GM10266 (cell line): ENCODE data around the gene FLT1.

Experiments
- DNase-seq: peaks from one replicate; pipeline ENCODE4 v3.0.0; 2012; ENCODE audit errors: extremely low spot score
- CTCF ChIP-seq: IDR thresholded peaks from 2 replicates; pipeline ENCODE4 v1.5.1; 2012; ENCODE audit warnings: mild to moderate bottlenecking, low read depth; ENCODE audit not compliant: control insufficient read depth, insufficient read depth; ENCODE audit errors: missing control alignments

Gene FLT1

GRCh38 chr13:28408235-28408848 lies 86.6 kb downstream of the FLT1 start:
- no peak for DNase-seq
- no peak for TF ChIP-seq CTCF

GRCh38 chr13:28406733-28407266 lies 88.1 kb downstream of the FLT1 start:
- TF ChIP-seq CTCF: no peak
- no peak for DNase-seq

- TF ChIP-seq CTCF: no peak
- DNase-seq: no peak
These were observed 92.9 kb downstream of the FLT1 start for GRCh38 chr13:28402057-28402381.

GRCh38 chr13:28401303-28402056 lies 93.4 kb downstream of the FLT1 start:
- DNase-seq: peak; percentile 34
- TF ChIP-seq CTCF: peak; percentile 4

- DNase-seq: no peak
- no peak for TF ChIP-seq CTCF
These were observed 98.9 kb downstream of the FLT1 start for GRCh38 chr13:28396053-28396452.

GRCh38 chr13:28394422-28394821 lies 100.5 kb downstream of the FLT1 start:
- TF ChIP-seq CTCF: no peak
- no peak for DNase-seq

GRCh38 chr13:28392896-28393505 lies 101.9 kb downstream of the FLT1 start:
- no peak for DNase-seq

More at GRCh38 chr13:28392896-28393505, 101.9 kb downstream of the FLT1 start:
- no peak for TF ChIP-seq CTCF
